HG03571 (cell line): Measurements from ENCODE around the gene CEP72.
"Not testable (repeated sequence)": the region's sequence is repeated elsewhere in the genome, so short reads cannot be mapped to it uniquely, and the experiment has no call there.

Source experiments
- ATAC-seq: cut with Tn5 transposase; IDR thresholded peaks from one replicate; pipeline ENCODE4 v1.9.1; 2021; ENCODE audit not compliant: unreplicated experiment

The CEP72 gene, protein sequence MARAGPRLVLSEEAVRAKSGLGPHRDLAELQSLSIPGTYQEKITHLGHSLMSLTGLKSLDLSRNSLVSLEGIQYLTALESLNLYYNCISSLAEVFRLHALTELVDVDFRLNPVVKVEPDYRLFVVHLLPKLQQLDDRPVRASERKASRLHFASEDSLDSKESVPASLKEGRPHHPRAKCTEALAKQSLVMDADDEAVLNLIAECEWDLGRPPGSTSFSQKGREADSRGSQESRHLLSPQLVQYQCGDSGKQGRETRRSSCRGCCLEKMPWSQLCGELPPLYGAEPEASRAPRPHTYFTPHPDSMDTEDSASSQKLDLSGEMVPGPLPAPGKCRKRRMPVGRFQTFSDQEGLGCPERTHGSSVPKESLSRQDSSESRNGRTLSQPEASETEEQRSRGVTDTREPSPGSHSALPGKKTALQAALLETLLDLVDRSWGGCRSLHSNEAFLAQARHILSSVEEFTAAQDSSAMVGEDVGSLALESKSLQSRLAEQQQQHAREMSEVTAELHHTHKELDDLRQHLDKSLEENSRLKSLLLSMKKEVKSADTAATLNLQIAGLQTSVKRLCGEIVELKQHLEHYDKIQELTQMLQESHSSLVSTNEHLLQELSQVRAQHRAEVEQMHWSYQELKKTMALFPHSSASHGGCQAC

DNA sequence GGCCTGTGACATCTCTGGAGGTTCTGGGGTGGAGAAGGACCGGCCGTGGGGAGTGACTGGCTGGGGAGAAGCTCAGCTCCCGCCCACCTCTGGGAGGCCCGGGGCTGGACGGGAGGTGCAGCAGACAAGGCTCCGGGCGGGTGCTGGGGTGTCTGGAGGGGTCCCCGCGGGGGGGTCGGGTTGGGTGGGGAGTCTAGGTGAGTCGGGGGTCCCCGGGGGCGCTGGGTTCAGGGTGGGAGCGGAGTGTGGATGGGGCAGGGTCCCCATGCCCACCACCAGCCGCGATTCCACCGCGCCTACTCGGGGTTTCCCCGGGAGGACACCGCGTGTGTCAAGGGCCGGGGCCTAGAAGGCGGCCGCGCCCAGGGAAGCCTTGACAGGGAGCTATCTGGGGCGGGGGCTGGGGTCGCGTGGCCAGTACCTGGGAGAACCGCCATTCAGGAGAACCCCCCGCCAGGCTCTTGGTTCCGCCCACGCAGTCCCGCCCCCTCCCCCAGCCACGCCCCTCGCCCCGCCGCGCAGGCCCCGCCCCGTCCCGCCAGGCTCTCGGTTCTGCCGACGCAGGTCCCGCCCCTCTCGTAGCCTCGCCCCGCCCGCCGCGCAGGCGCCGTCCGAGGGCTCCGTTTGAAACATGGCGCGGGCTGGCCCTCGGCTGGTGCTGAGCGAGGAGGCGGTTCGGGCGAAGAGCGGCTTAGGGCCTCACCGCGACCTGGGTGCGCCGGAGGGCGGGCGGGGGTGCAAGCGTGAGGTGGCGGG is at the start of gene CEP72:
Gene CEP72, plus strand, starts transcription at position 610 of the 756 bp plus-strand sequence. Its CDS starts 22 bp downstream, at position 632.
- ATAC-seq = peak; percentile 79

DNA sequence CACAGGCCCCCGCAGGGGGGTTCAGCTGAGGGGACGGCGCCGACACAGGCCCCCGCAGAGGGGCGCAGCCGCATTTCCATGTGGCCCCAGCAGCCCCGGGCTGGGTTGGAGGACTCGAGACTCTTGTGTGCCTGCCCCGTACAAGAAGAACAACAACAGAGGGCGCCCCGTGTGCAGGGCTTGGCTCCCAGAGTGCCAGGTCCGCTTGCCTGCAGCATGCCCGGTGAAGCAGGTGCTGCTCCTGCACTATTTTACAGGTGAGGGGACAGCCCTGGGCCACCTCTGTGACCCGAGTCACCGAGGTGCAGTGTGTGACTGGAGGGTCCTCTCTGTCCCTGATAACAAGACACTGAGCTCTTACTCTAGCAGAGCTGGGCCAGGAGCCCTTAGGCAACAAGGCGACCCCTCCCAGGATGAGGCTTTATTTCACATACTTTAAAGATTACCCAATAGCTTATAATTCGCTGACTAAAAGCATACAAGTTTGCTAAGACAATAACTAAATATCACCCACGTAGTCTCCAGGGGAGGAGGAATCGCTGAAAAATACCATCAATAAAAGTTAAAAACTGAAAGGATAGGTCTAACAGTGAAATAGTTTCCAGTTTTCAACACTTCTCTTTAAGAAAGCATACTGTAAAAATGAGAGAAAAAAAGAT is 46.2 kb upstream of the CEP72 start:
- no peak for ATAC-seq

DNA sequence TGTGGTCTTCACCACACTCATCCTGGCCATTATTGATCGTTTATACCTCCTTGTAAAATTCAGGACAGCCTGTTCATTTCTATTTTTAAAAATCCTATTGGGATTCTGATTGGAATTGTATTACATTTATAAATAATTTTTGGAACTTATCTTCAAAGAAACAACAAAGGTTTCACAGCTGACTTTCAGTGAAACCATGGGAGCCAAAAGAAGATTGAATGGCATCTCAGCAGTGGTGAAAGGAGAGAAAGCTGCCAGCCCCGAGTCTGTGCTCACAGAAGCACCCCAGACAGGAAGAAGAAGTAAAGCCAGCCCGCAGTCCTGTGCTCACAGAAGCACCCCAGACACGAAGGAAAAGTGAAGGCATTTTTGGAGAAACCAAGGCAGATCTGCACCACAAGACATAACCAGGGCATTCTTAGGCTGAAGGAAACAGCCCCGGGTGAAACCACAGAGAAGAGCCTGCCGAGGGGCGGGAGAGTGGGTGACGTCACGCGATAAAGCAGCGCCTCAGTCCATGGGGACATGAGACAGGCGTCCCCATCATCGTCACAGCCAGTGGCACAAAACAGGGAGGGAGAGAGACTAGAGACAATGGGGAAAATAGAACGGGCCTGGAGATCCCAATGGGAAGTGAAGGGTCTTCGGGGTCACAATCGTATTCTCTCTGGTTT is 45.4 kb upstream of the CEP72 start:
- ATAC-seq = no peak

DNA sequence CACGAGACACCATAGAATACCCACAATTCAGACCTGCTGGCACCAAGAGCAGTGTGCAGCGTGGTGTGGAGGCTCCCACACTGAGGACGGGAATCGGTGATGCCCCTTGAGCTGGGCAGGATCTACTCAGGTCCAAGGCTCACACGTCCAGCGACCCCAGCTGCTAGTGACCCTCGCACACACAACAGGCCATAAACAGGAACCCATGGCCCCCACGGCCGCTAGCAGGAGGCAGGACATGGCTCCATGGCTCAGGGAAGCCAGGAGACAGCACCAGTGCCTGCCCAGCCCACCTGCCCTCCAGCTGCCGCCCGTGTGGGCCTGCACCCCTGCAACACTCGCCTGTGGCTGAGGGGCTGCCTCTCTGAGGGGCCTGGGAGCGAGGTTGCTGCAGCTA is 44.5 kb upstream of the CEP72 start:
- ATAC-seq = no peak

DNA sequence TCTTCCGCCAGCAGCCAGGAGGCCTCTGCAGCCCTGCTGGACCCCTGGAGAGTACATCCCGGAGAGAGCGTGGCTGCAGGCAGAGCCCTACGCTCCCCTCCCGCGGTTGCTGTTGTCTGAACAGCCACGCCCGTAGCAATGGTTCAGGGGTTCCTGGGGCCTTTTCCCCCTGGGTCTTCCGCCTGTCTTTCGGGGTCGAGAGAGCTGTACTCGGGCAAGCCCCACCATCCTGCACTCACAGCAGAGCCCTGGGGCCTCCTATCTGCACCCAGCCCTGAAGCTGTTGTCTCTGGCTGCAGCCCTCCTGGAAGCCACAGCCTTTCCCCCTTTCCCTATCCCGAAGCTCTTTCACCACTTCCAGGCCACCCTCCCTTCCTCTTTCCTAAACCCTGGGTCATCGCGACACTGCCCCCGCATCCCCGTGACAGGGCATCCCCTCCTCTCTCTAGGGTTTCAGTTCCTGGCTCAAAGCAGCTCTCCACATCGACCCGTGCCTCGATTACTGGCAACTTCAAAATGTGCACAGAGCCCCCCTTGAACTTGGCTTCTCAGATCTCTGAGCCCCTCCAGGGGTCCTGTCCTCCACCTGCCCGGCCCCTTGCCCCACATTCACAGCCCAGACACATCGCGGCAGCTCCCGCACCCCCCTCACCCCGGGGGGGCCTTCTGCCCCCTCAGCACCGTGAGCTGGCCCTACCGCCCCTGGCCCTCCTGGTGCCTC is 43.9 kb upstream of the CEP72 start:
- no peak for ATAC-seq

DNA sequence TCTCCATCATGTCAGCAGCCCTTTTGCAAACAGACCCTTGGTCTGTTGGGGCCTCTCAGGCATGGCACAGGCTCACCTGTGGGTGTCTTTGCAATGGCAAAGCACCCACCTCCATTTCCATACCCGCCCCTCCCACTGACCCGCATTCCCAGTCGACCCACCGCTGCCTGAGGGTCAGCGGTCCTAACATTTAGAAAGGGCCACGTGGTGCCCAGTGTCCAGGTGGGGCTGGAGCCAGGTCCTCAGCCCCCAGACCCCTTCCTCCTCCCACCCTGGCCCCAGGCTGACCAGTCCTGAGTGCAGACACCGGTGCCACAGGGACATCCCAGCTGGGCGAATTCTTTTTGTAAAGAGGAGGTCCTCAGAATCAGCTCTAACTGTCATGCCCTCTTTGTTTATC is 43.3 kb upstream of the CEP72 start:
- no peak for ATAC-seq

DNA sequence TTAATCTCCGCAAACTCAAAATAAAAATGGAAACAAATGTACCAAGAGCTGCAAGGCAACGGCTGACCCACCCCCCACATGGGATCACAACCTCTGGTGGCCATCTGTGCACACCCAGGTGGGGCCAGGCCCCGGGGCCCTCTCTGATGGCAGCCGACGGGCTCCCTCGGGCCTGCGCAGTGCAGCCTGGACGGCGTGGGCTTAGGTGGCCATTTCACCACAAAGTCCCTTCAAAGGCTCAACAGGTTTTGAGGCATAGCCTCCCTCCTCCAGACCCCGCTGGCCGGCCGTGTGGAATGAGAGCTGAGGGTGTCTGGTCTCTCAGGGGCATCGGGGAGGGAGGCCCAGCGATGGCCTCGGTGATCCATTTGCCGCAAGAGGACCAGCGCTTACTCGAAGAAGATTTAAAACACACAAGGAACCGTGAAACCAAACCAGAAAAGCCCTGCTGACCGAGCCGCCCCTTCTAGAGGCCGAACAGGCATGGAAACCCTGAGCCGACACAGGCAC is 42.7 kb upstream of the CEP72 start:
- ATAC-seq = no peak

DNA sequence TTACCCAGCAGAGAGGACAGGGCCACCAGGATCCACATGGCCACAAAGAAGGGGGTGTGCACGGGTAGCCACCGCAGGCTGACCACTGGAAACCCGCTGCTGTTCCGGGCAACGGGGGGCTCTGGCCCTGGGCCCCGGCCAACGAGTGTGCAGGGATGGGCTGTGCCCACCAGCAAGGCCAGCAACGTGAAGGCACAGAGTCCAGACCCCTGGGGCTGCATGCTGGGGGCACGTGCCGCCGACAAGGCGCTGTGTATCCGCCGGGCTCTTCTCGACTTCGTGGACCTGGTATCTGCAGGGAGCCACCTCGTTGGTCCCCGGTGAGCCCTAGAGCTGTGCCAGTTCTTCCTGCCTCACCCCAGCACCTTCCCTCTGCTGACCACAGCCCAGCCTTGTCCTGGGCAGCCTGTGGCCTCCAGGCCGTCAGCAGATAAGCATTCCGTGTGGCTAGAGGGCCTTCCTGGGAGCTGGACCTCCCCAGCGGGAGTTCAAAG is 42.2 kb upstream of the CEP72 start:
- ATAC-seq = no peak

DNA sequence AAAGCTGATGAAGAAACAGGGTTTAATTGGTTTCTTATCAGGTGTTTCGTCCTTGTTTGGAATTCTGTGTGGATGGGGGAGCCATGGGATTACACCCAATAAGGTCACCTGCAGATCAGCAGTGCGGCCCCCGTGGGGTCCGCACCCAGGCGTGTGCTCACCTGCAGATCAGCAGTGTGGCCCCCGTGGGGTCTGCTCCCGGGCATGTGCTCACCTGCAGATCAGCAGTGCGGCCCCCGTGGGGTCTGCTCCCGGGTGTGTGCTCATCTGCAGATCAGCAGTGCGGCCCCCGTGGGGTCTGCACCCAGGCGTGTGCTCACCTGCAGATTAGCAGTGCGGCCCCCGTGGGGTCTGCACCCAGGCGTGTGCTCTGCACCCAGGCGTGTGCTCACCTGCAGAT is 41.7 kb upstream of the CEP72 start:
- ATAC-seq = no peak

DNA sequence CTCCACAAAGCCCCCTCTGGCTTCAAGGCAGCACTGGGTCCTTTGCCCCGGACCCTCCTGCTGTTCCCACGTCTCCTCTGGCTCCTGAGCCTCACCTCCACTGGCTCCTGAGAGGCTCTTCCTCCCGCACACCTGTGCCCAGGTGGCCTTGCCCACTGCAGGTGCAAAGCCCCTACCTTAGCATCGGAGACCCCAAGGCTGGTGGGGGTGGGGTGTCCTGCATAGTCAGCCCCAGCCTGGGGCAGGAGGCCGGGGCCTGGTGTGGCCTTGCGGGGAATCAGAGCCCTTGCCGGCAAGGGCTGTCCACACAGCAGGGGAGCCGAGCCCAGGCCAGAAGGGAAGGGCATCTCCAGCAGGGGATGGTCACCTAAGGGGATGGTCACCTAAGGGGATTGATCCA is 41.3 kb upstream of the CEP72 start:
- no peak for ATAC-seq

DNA sequence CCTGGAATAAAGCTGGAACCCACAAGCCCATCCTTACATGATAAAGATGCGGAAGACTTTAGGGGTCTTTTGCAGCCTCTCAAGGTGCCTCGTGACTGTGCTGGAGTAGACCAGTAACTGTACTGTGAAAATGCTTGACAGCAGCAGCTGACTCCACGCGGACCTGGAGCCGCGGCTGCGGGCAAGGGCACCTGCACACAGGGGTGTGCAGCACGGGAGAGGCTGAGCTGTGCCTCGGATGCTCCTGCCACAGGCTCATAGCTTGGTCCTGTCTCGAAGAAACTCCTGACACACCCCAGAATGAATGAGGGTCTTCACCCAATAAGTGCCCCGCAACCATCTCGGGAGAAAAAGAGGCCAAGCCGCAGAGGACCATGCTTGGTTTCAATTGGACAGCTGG is 40.3 kb upstream of the CEP72 start:
- ATAC-seq = no peak

DNA sequence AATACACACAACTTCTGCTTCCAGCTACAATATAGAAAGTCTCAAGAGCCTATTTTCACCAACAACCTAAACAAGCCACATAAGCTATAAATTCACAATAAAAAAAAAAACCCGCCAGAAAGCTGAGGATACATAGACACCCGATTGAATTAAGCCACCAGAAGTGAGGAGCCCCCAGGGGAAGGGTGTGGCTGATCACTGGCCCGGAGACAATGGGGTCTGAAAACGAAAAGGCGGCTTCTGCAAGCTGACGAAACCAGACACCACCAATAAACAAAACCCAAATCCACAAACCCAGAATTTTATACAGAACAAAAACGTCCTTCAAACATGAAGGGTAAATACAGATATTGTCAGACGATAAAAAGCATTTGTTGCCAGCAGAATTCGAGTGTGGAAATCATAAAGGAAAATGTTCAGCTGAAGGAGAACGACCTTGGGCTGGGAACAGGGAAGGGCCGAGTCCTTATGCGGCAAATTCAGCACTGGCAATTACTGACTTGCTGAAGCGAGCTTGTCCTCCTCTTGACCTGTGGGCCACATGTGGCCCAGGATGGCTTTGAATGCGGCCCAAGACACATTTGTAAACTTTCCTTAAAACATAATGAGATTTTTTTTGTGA is 39.6 kb upstream of the CEP72 start:
- no peak for ATAC-seq

DNA sequence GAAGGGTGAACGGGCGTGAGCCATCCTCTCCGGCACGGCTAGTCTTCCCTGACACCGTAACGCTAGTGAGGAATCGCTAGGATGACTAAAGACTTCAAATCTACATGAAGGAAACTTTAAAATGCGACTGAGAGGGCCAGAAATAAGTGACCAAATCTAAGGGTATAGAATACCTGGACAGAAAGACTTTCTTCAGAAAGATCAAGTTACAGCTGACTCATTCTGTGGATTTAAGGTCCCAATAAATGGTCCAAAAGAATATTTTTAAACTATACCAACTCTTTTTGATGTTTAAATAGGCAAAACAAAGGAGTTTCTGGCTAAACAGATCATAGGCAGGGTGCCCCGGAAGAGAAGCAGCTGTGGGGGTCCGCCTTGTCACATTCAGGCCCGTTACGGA is 38.9 kb upstream of the CEP72 start:
- no peak for ATAC-seq

DNA sequence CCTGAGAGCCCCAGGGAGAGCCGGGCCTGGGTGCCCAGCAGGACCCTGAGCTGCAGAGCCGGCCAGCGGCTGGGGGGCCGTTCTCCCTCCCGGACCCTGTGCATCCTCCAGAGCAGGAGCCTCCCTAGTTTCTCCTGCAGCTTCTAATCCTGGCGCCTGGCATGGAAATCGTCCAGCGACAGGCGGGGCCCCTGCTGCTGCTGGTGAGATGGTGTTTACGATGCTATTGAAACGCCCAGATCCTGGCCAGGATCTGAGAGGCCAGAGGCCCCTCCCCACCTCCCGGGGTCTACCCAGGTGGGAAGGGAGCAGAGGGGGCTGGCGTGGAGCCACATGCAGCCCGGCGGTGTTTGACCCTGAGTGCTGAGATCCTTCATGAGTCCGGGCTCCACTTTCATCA is 38.2 kb upstream of the CEP72 start:
- no peak for ATAC-seq

DNA sequence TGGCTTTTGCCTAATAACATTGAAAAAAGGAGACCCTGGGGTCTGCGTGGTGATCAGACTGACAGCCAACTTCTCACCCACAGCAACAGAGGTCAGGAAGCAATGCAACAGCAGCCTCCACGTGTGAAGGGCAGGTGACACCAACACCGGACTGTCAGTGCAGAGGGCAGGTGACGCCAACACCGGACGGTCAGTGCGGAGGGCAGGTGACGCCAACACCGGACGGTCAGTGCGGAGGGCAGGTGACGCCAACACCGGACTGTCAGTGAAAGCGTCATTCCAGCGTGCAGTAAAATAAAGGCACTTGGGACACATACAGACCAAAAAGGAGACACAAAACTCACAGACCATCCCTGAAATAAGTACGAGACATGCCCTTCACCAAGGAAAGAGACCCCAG is 37.2 kb upstream of the CEP72 start:
- ATAC-seq = no peak

DNA sequence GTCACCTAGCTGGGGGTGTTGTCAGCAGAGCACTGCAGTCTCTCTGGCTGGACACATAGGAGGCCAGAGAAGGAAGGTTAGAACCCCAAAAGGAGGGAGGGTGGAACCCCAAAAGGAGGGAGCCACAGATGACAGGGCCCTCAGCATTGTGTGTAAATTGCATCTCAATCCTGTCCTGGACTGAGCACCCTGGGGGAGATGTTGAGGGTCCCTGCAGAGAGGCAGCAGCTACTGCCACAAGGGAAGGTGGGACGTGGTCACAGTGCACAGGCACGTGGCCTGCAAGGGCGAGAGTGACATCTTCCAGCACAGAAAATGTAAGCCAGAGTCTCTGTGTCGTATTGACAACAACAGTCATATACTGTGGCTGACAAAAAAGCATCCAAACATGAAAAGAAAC is 36.5 kb upstream of the CEP72 start:
- no peak for ATAC-seq

DNA sequence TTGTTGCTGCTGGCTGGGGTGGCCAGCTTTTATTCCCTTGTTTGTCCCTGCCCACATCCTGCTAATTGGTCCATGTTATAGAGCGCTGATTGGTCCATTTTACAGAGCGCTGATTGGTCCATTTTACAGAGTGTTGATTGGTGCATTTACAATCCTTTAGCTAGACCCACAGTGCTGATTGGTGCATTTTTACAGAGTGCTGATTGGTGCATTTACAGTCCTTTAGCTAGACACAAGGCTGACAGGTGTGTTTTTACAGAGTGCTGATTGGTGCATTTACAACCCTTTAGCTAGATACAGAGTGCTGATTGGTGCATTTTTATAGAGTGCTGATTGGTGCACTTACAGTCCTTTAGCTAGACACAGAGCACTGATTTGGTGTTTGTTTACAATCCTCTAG is 34.9 kb upstream of the CEP72 start:
- ATAC-seq = not testable (repeated sequence)

DNA sequence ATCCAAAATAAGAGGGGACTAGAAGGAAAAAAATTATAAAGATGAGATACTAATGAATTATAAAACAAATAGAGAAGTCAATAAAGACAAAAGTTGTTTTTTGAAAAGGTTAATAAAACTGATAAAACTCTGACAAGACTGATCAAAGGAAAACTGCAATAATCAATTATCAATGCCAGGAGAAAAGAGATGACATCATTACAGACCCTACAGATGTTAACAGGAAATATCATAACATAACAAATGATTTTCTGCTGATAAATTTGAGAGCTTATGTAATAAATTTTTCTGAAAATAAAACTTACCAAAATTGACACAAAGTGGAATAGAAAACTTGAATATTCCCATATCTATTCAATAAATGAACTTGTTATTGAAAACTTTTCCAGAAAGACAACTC is 34.3 kb upstream of the CEP72 start:
- ATAC-seq = no peak

DNA sequence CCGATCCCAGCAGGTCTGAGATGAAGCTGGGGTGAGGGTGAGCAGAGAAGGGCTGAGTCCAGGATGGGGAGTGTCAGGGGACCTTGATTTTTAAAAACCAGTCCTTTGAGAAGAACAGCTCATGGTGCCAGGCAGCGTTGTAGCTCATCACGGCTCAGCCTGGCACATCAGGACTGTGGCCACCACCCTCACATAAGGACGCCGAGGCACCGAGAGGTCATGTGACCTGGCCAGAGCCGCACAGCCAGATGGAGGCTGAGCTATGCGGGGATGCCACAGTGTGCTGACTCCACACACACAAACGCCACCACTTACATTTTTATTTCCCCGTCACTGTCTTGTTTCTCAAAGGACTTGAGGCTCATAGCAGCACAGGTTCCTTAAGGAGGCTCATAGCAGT is 32.9 kb upstream of the CEP72 start:
- no peak for ATAC-seq
